ENCODE data around the gene UTS2. TPM values are rescaled to one million over a fixed set of nuclear protein-coding genes. Genes with fewer than 3 reads are reported as not detected.

UTS2 gene
- total and polyA plus RNA-seq, 2 of the 8 experiments (the other 6 are each of a cell fraction or from before 2014, with no cell fraction given), result not detected

DNA sequence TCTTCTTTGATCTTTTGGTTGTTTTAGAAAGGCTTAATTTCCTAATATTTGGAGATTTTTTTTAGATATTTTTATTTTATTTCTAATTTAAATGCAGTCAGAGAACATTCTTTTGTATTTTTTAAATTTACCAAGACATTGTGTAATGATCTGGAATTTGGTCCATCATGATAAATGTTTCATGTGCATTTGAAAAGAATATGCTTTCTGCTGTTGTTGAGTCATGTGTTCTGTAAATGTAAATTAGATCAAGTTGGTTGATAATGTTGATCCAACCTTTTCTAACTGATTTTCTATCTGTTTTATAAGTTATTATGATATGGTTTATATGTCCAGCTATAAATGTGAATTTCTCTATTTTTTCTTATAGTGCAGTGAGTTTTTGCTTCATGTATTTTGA lies 19.8 kb downstream of the UTS2 start:
- H3K27ac ChIP-seq (ENCODE audit: low read depth, low read length), result no peak overlapping the region
- CTCF ChIA-PET (ENCODE audit: partially characterized antibody), result interaction anchor here (0.6 to 0.8 kb wide), 2 partner anchors 14 to 25 kb away, joined by 3 read pairs; no protein-coding TSS in a partner anchor
- H3K79me1 ChIP-seq (ENCODE audit: low read depth, low read length), result no peaks in the 10 kb centered on the region
- H3K18ac ChIP-seq (ENCODE audit: extremely low read depth, low read length), result no peak overlapping the region
- no peaks in the 10 kb centered on the region for H4K20me1 ChIP-seq (replicated peaks in 1 of 2; ENCODE audit: control insufficient read depth in 1 of 2, insufficient read depth in 2 of 2, low read length in 2 of 2)
- no peak overlapping the region for H2AK5ac ChIP-seq (ENCODE audit: low read depth, low read length)
- H3K36me3 ChIP-seq (ENCODE audit: control insufficient read depth in 2 of 4, insufficient read depth in 4 of 4, low read length in 3 of 4), result peaks cover 0 to 44% (median 10%) of the 10 kb centered on the region in 4 experiments; a peak in 6 of 8 replicates
- DNase-seq (ENCODE audit: low read depth in 1 of 2, low spot score in 2 of 2), result no peak
- H3K14ac ChIP-seq (ENCODE audit: insufficient read length), result no peak overlapping the region
- no peak overlapping the region for H3K4me2 ChIP-seq (ENCODE audit: insufficient read depth in 1 of 2, low read depth in 2 of 2, low read length in 2 of 2)
- no peak overlapping the region for H2BK5ac ChIP-seq (ENCODE audit: low read depth, low read length)
- H4K5ac ChIP-seq (ENCODE audit: insufficient read length, low read depth, low read length), result no peak overlapping the region
- H3K4me1 ChIP-seq (replicated peaks in 1 of 4; ENCODE audit: control insufficient read depth in 3 of 4, insufficient read depth in 4 of 4, low read length in 3 of 4), result no peaks in the 10 kb centered on the region
- H3K23me2 ChIP-seq (ENCODE audit: low read depth, low read length), result no peaks in the 10 kb centered on the region
- H2BK15ac ChIP-seq (ENCODE audit: low read length), result no peak overlapping the region
- H4K8ac ChIP-seq (ENCODE audit: extremely low read depth, insufficient read depth, low read length), result no peak overlapping the region
- H2AFZ ChIP-seq (ENCODE audit: low read length), result no peak overlapping the region
- TF ChIP-seq CHD2 (IDR thresholded peaks at IDR 0.05; ENCODE audit: low read length) (no peak), SAP30 (IDR thresholded peaks at IDR 0.05; ENCODE audit: insufficient read depth, insufficient replicate concordance, low read length) (no peak), KDM4A (IDR thresholded peaks at IDR 0.05; ENCODE audit: low read depth, low read length, severe bottlenecking) (no peak), SP1 (IDR thresholded peaks at IDR 0.05; ENCODE audit: low read depth, low read length) (no peak), CBX8 (IDR thresholded peaks at IDR 0.05; ENCODE audit: borderline replicate concordance, low read depth, low read length) (no peak), TBP (IDR thresholded peaks at IDR 0.05; ENCODE audit: low read depth, low read length) (no peak), FOSL1 (IDR thresholded peaks at IDR 0.05; ENCODE audit: insufficient read depth, low read depth, low read length) (no peak), KDM5A (IDR thresholded peaks at IDR 0.05; ENCODE audit: low read length) (no peak), EGR1 (IDR thresholded peaks at IDR 0.05; ENCODE audit: borderline replicate concordance, low read depth, low read length) (no peak), TCF12 (IDR thresholded peaks at IDR 0.05; ENCODE audit: low read depth, low read length) (no peak), TAF7 (optimal IDR thresholded peaks at IDR 0.05; ENCODE audit: borderline replicate concordance, low read depth, low read length) (no peak)
- no peaks in the 10 kb centered on the region for H3K27me3 ChIP-seq (replicated peaks in 1 of 4; ENCODE audit: control insufficient read depth in 3 of 4, extremely low read depth in 1 of 4, insufficient read depth in 3 of 4, low read length in 3 of 4)
- no peak overlapping the region for H2BK12ac ChIP-seq (ENCODE audit: low read depth, low read length)
- no peak overlapping the region for H2BK20ac ChIP-seq (ENCODE audit: low read length)
- no peak overlapping the region for H3K23ac ChIP-seq (ENCODE audit: insufficient read length)
- no peak overlapping the region for H3K4me3 ChIP-seq (ENCODE audit: extremely low read depth in 1 of 4, insufficient read depth in 2 of 4, low read depth in 3 of 4, low read length in 4 of 4)
- no peak overlapping the region for H3K56ac ChIP-seq (replicated peaks; ENCODE audit: insufficient read length, low read depth, low read length)
- no peak overlapping the region for H3K4ac ChIP-seq (replicated peaks; ENCODE audit: insufficient read length, low read depth, low read length)
- no peaks in the 10 kb centered on the region for H3K79me2 ChIP-seq (ENCODE audit: control insufficient read depth in 1 of 2, insufficient read depth in 2 of 2, low read length in 2 of 2)
- H2BK120ac ChIP-seq (replicated peaks; ENCODE audit: low read depth, low read length), result no peak overlapping the region
- FAIRE-seq, result no peak
- POLR2A ChIA-PET (ENCODE audit: partially characterized antibody), result interaction anchor here (0.7 kb wide), 1 partner anchor 269 kb away, joined by 4 read pairs; no protein-coding TSS in a partner anchor
- H3K9ac ChIP-seq (replicated peaks in 1 of 4; ENCODE audit: extremely low read depth in 1 of 4, low read depth in 3 of 4, low read length in 3 of 4), result no peak overlapping the region
- no peak overlapping the region for H4K91ac ChIP-seq (replicated peaks; ENCODE audit: insufficient read length, low read length)
- H3K9me3 ChIP-seq (ENCODE audit: insufficient read depth in 2 of 2, low read depth in 1 of 2, low read length in 1 of 2), result no peaks in the 10 kb centered on the region
